ENCODE data around the gene GIT1.
A peak's percentile ranks its signal among the peaks of the same experiment; 100 is the strongest.
"Not testable (repeated sequence)": the region's sequence is repeated elsewhere in the genome, so short reads cannot be mapped to it uniquely, and the experiment has no call there.

GIT1 gene

GRCh38 chr17:29567554-29568330 lies 21.7 kb downstream of the GIT1 start:
- no peak for DNase-seq (ENCODE audit: low spot score)

GRCh38 chr17:29567304-29567553 lies 22.2 kb downstream of the GIT1 start:
- no peak for DNase-seq (ENCODE audit: low spot score)

- no peak for DNase-seq (ENCODE audit: low spot score)
These were observed 22.8 kb downstream of the GIT1 start, which contains the start of gene ABHD15 for GRCh38 chr17:29566473-29567303. ABHD15 (minus strand) TSS chr17:29567037; CDS start chr17:29566966, 71 bp downstream.

GRCh38 chr17:29565643-29566472 lies 23.6 kb downstream of the GIT1 start:
- no peak for DNase-seq (ENCODE audit: low spot score)

GRCh38 chr17:29563816-29564215 lies 25.6 kb downstream of the GIT1 start:
- no peak for DNase-seq (ENCODE audit: low spot score)

- DNase-seq (ENCODE audit: low spot score), result no peak
These were observed 26.8 kb downstream of the GIT1 start for GRCh38 chr17:29562615-29563014.

GRCh38 chr17:29561554-29562517 lies 27.6 kb downstream of the GIT1 start:
- DNase-seq (ENCODE audit: low spot score), result no peak

- DNase-seq (ENCODE audit: low spot score), result no peak
These were observed 29.1 kb downstream of the GIT1 start for GRCh38 chr17:29560316-29560715.

- no peak for DNase-seq (ENCODE audit: low spot score)
These were observed 29.8 kb downstream of the GIT1 start for GRCh38 chr17:29559640-29560039.

- DNase-seq (ENCODE audit: low spot score), result not testable (repeated sequence)
These were observed 31.3 kb downstream of the GIT1 start for GRCh38 chr17:29558139-29558538.

- no peak for DNase-seq (ENCODE audit: low spot score)
These were observed 31.7 kb downstream of the GIT1 start for GRCh38 chr17:29557739-29558116.

GRCh38 chr17:29557085-29557738 lies 32.2 kb downstream of the GIT1 start:
- no peak for DNase-seq (ENCODE audit: low spot score)

- DNase-seq (ENCODE audit: low spot score), result no peak
These were observed 33.6 kb downstream of the GIT1 start for GRCh38 chr17:29555840-29556239.

GRCh38 chr17:29549177-29549923 lies 40.1 kb downstream of the GIT1 start:
- DNase-seq (ENCODE audit: low spot score), result no peak

- no peak for DNase-seq (ENCODE audit: low spot score)
These were observed 42.6 kb downstream of the GIT1 start for GRCh38 chr17:29546830-29547229.

GRCh38 chr17:29546085-29546484 lies 43.4 kb downstream of the GIT1 start:
- no peak for DNase-seq (ENCODE audit: low spot score)

GRCh38 chr17:29544066-29544465 lies 45.4 kb downstream of the GIT1 start:
- no peak for DNase-seq (ENCODE audit: low spot score)

GRCh38 chr17:29533976-29534375 lies 55.5 kb downstream of the GIT1 start:
- DNase-seq (ENCODE audit: low spot score), result peak; percentile 11

GRCh38 chr17:29526322-29526721 lies 63.1 kb downstream of the GIT1 start:
- no peak for DNase-seq (ENCODE audit: low spot score)

GRCh38 chr17:29524692-29525091 lies 64.8 kb downstream of the GIT1 start:
- no peak for DNase-seq (ENCODE audit: low spot score)

Data from putamen (tissue), 1 donor.